Neural progenitor cell (in vitro differentiated cells): Measurements from ENCODE around the gene UBR2.
"Not testable (repeated sequence)": the region's sequence is repeated elsewhere in the genome, so short reads cannot be mapped to it uniquely, and the experiment has no call there.

Experiments used
- CTCF ChIP-seq: fragments of 200-600 bp; sonication (generic); IDR thresholded peaks from 2 replicates; pipeline ENCODE4 v1.5.1; 2017; ENCODE audit warnings: antibody characterized with exemption, mild to moderate bottlenecking
- EZH2 ChIP-seq: fragments of 200-600 bp; sonication (generic); IDR thresholded peaks from 2 replicates; pipeline ENCODE4 v1.6.1; 2017; ENCODE audit warnings: antibody characterized with exemption, mild to moderate bottlenecking, moderate library complexity
- EZH2phosphoT487 ChIP-seq: fragments of 200-600 bp; sonication (generic); IDR thresholded peaks from 2 replicates; pipeline ENCODE4 v1.6.1; 2017; ENCODE audit warnings: antibody characterized with exemption

- not testable (repeated sequence) for TF ChIP-seq CTCF, EZH2, EZH2phosphoT487
These were observed 3.4 kb downstream of the UBR2 start for GRCh38 chr6:42567237-42567636.
